Endothelial cell of umbilical vein (primary cell): ENCODE data around the gene DUSP2. TPM values are rescaled to one million over a fixed set of nuclear protein-coding genes. Genes with fewer than 3 reads are reported as not detected.

ENCODE experiments used
- BruUV-seq: library from RNA; stranded (reverse); fragments of 400-500 nt; replicated peaks from 2 replicates; lab custom pipeline; 2021; lab: Mats Ljungman, UMichigan
- CTCF ChIA-PET: fragments of 300-600, 350-600 bp; sonication (Branson Sonifier 250); formaldehyde crosslinking; loops from one replicate; lab custom pipeline; 2021; ENCODE audit warnings: antibody characterized with exemption, inconsistent platforms; lab: Charles Lee
- POLR2A ChIA-PET: fragments of 300-600, 350-600 bp; sonication (Branson Sonifier 250); formaldehyde crosslinking; loops from one replicate; lab custom pipeline; 2021; ENCODE audit warnings: antibody characterized with exemption, inconsistent platforms; lab: Charles Lee
- DNase-seq: peaks from one replicate; pipeline ENCODE4 v3.0.0-alpha.2; 2011; ENCODE audit warnings: low read depth, low spot score
- FAIRE-seq: peaks from 2 replicates; lab custom pipeline; 2011; peaks lifted over from hg19 to GRCh38; lab: Jason Lieb, UNC
- H2AFZ ChIP-seq: 2 replicates; pipeline ENCODE4 v1.6.0; 2012; ENCODE audit warnings: low read depth, low read length, control low read depth, inconsistent platforms
- H3K27ac ChIP-seq: 2 replicates; pipeline ENCODE4 v1.5.1; 2011; ENCODE audit warnings: low read depth, mild to moderate bottlenecking, control low read depth, low read length, moderate library complexity; ENCODE audit not compliant: insufficient read depth
- H3K27me3 ChIP-seq, 2 experiments: 2 replicates each; pipeline versions ENCODE4 v1.6.0 to v1.6.1; 2011; ENCODE audit warnings: low read length in 2 of 2, mixed read lengths in 1 of 2; ENCODE audit not compliant: control insufficient read depth in 2 of 2, insufficient read depth in 2 of 2
- H3K36me3 ChIP-seq, 2 experiments: 2 replicates in 1 of 2; 3 replicates in 1 of 2; pipeline ENCODE4 v1.5.1; 2011; ENCODE audit warnings: low read length in 2 of 2, mild to moderate bottlenecking in 1 of 2, moderate library complexity in 1 of 2; ENCODE audit not compliant: control insufficient read depth in 2 of 2, insufficient read depth in 2 of 2; ENCODE audit errors: extremely low read depth in 1 of 2
- H3K4me1 ChIP-seq: 3 replicates; pipeline ENCODE4 v1.5.1; 2011; ENCODE audit warnings: mild to moderate bottlenecking, low read length; ENCODE audit not compliant: control insufficient read depth, insufficient read depth; ENCODE audit errors: extremely low read depth
- H3K4me2 ChIP-seq: 2 replicates; pipeline ENCODE4 v1.6.1; 2011; ENCODE audit warnings: low read length, control low read depth, mixed read lengths; ENCODE audit not compliant: insufficient read depth
- H3K4me3 ChIP-seq, 3 experiments: fragments of 200-600 bp in 1 of 3; sonication (generic), shearing (Covaris generic) in 1 of 3; replicated peaks in 1 of 3; 2 replicates each; pipeline ENCODE4 v1.5.1; 2011 to 2016; ENCODE audit warnings: control low read depth in 3 of 3, low read length in 3 of 3, mild to moderate bottlenecking in 2 of 3, inconsistent platforms in 1 of 3, low read depth in 1 of 3, moderate library complexity in 1 of 3; ENCODE audit not compliant: insufficient read depth in 1 of 3
- H3K79me2 ChIP-seq: 2 replicates; pipeline ENCODE4 v1.6.0; 2012; ENCODE audit warnings: low read length, inconsistent platforms; ENCODE audit not compliant: control insufficient read depth, insufficient read depth
- H3K9ac ChIP-seq: replicated peaks from 2 replicates; pipeline ENCODE3; 2011; ENCODE audit warnings: low read length, control low read depth; ENCODE audit not compliant: insufficient read depth; ENCODE audit errors: extremely low read depth
- H3K9me1 ChIP-seq: replicated peaks from 3 replicates; pipeline ENCODE4 v1.6.0; 2011; ENCODE audit warnings: mild to moderate bottlenecking, low read length; ENCODE audit not compliant: control insufficient read depth, insufficient read depth; ENCODE audit errors: extremely low read depth
- H3K9me3 ChIP-seq: replicated peaks from 2 replicates; pipeline ENCODE4 v1.5.1; 2012; ENCODE audit warnings: low read length, inconsistent platforms; ENCODE audit not compliant: control insufficient read depth, insufficient read depth
- H4K20me1 ChIP-seq: replicated peaks from 2 replicates; pipeline ENCODE3; 2011; ENCODE audit warnings: mild to moderate bottlenecking, low read length; ENCODE audit not compliant: control insufficient read depth, insufficient read depth; ENCODE audit errors: extremely low read depth
- EZH2 ChIP-seq: IDR thresholded peaks from 2 replicates; pipeline ENCODE4 v1.6.1; 2012; ENCODE audit warnings: borderline replicate concordance, low read depth, mild to moderate bottlenecking, moderate library complexity, low read length, inconsistent platforms; ENCODE audit not compliant: severe bottlenecking
- FOS ChIP-seq: IDR thresholded peaks from 2 replicates; pipeline ENCODE4 v1.6.1; 2011; ENCODE audit warnings: mild to moderate bottlenecking, low read length, moderate library complexity, borderline replicate concordance; ENCODE audit not compliant: insufficient read depth
- GATA2 ChIP-seq: IDR thresholded peaks from 2 replicates; pipeline ENCODE4 v1.7.0; 2011; ENCODE audit warnings: low read depth, mild to moderate bottlenecking, moderate library complexity, mixed read lengths, low read length; ENCODE audit not compliant: insufficient read length, insufficient read depth
- JUN ChIP-seq: IDR thresholded peaks from 2 replicates; pipeline ENCODE4 v1.6.1; 2011; ENCODE audit warnings: borderline replicate concordance, low read depth; ENCODE audit not compliant: insufficient read length, insufficient read depth
- MAX ChIP-seq: IDR thresholded peaks from 2 replicates; pipeline ENCODE4 v1.6.1; 2011; ENCODE audit not compliant: insufficient read depth, insufficient read length
- MYC ChIP-seq: IDR thresholded peaks from one replicate; pipeline ENCODE4 v1.6.1; 2011; ENCODE audit warnings: mild to moderate bottlenecking, low read depth, low read length
- POLR2A ChIP-seq: IDR thresholded peaks from 2 replicates; pipeline ENCODE4 v1.6.1; 2012; ENCODE audit warnings: low read depth, mild to moderate bottlenecking, control low read depth, low read length
- POLR2AphosphoS5 ChIP-seq: IDR thresholded peaks from 2 replicates; pipeline ENCODE4 v1.6.1; 2012; ENCODE audit warnings: low read depth, mild to moderate bottlenecking, control low read depth, low read length, moderate library complexity; ENCODE audit not compliant: insufficient read depth
- dilution Hi-C: fragments of 300-500 bp; cut with MboI; formaldehyde crosslinking; loops from one replicate; pipeline ENCODE4 v1.15.0; 2019; ENCODE audit warnings: low sequenced_read_pairs; ENCODE audit not compliant: extremely low pct_ligation_motif_present
- intact Hi-C: fragments of 100-400 bp; cut with micrococcal nuclease; formaldehyde crosslinking; loops from one replicate; pipeline ENCODE4 v1.10.0; 2022
- polyA plus RNA-seq, 4 experiments: library from polyadenylated mRNA; depleted of rRNA in 3 of 4; stranded (reverse) in 3 of 4; unstranded in 1 of 4; fragments of >200 nt; gene quantifications; 2 replicates each; pipeline versions ENCODE4 v1.2.1 to v1.2.3, GENCODE V29; 2011 to 2012; ENCODE audit warnings: missing spikeins in 1 of 4
- total RNA-seq: library from RNA; stranded (reverse); gene quantifications from 2 replicates; pipeline ENCODE4 v1.2.3, GENCODE V29; 2021
- TF ChIP-seq, protein P1 (sequence below), 2 donors: IDR thresholded peaks; 1 replicate in 1 of 2; 2 replicates in 1 of 2; pipeline ENCODE4 v1.5.1; 2011; ENCODE audit warnings: low read length in 2 of 2, mild to moderate bottlenecking in 2 of 2, moderate library complexity in 2 of 2, control low read depth in 1 of 2, inconsistent platforms in 1 of 2, low read depth in 1 of 2; ENCODE audit not compliant: insufficient read depth in 1 of 2; ENCODE audit errors: extremely low read depth in 1 of 2

Gene DUSP2
- total and polyA plus RNA-seq, 2 donors (not counting 3 experiments of a cell fraction or from before 2014, with no cell fraction given) = 0.33 TPM

DNA sequence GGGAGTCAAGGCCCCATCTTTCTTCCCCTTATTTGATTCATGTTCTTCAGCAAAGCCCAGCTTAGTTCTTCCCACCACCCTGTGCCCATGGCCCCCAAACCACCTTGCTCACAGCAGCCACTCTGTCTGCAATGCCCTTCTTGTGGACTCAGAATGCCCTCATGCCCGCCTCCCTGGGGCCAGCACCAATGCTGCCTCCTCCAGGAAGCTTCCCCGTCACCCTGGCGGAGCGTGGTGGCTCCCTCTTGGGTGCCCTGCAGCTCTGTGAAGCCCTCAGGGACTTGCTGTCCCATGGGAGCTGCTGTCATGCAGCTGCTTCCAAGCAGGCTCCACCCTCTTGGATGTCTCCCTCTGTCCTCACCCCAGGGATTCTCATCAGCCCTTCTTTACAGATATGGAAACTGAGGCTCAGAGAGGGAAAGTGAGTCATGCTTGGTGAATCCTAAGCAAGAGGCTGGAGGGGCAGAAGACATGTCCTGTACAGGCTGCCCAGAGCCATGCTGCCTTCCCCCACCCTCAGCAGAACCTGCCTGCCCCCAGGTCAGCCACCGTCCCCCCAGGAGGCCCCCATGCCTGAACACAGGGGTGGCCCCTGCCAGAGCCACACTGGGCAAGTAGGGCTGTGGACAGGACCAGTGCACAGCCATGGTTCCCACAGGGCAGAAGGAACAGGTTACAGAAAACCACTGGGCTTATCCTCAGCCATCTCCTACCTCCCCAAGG, 11.8 kb upstream of the DUSP2 start:
- FAIRE-seq = no peak
- H3K79me2 ChIP-seq = no peaks in the 10 kb centered on the region
- dilution Hi-C loops = no loop called here

More for the DNA sequence above, 11.8 kb upstream of the DUSP2 start:
- no peak for DNase-seq
- Histone ChIP-seq H3K9me3 (no peaks in the 10 kb centered on the region), H3K4me3 (no peak overlapping the region), H3K27me3 (peaks cover 0 to 6% of the 10 kb centered on the region in 2 experiments), H4K20me1 (no peaks in the 10 kb centered on the region), H3K4me1 (no peaks in the 10 kb centered on the region), H3K27ac (no peak overlapping the region), H3K9ac (no peak overlapping the region), H2AFZ (no peak overlapping the region), H3K4me2 (no peak overlapping the region), H3K9me1 (no peaks in the 10 kb centered on the region), H3K36me3 (no peaks in the 10 kb centered on the region)
- CTCF ChIA-PET = interaction anchor here (4.0 kb wide), 1 partner anchor 18 kb away, joined by 23 read pairs; no protein-coding TSS in a partner anchor
- no TSS peak for BruUV-seq
- POLR2A ChIA-PET = interaction anchor here (0.6 kb wide), 1 partner anchor 84 kb away, joined by 6 read pairs; no protein-coding TSS in a partner anchor
- intact Hi-C loops = no loop called here
- TF ChIP-seq, protein P1, sequence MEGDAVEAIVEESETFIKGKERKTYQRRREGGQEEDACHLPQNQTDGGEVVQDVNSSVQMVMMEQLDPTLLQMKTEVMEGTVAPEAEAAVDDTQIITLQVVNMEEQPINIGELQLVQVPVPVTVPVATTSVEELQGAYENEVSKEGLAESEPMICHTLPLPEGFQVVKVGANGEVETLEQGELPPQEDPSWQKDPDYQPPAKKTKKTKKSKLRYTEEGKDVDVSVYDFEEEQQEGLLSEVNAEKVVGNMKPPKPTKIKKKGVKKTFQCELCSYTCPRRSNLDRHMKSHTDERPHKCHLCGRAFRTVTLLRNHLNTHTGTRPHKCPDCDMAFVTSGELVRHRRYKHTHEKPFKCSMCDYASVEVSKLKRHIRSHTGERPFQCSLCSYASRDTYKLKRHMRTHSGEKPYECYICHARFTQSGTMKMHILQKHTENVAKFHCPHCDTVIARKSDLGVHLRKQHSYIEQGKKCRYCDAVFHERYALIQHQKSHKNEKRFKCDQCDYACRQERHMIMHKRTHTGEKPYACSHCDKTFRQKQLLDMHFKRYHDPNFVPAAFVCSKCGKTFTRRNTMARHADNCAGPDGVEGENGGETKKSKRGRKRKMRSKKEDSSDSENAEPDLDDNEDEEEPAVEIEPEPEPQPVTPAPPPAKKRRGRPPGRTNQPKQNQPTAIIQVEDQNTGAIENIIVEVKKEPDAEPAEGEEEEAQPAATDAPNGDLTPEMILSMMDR (IDR thresholded peaks at IDR 0.05; ENCODE audit: extremely low read depth in 1 of 2, insufficient read depth in 1 of 2, low read depth in 1 of 2, low read length in 2 of 2) = no peak
- TF ChIP-seq POLR2AphosphoS5 (no peak), MAX (no peak), FOS (no peak), GATA2 (no peak), MYC (no peak), POLR2A (no peak), JUN (no peak), EZH2 (no peak)
